Naive thymus-derived CD4-positive, alpha-beta T cell (primary cell): ENCODE data around the gene DR1. TPM values are rescaled to one million over a fixed set of nuclear protein-coding genes. Genes with fewer than 3 reads are reported as not detected.
"Not testable (repeated sequence)": the region's sequence is repeated elsewhere in the genome, so short reads cannot be mapped to it uniquely, and the experiment has no call there.

Experiments used
- ATAC-seq: fragments of 150-1000 bp; cut with Tn5 transposase; 2 replicates; pipeline ENCODE4 v1.10.0; 2021; ENCODE audit warnings: mild to moderate bottlenecking, moderate library complexity
- CTCF ChIA-PET: fragments of 350-600 bp; sonication (Branson Sonifier 250); formaldehyde crosslinking; loops from one replicate; lab custom pipeline; 2021; ENCODE audit warnings: antibody characterized with exemption; lab: Charles Lee
- POLR2A ChIA-PET: fragments of 350-600 bp; sonication (Branson Sonifier 250); formaldehyde crosslinking; loops from one replicate; lab custom pipeline; 2021; ENCODE audit warnings: antibody characterized with exemption, inconsistent platforms; lab: Charles Lee
- DNase-seq, 9 donors: peaks; one replicate each; pipeline versions ENCODE4 v3.0.0 to v3.0.0-alpha.2; 2020 to 2022; ENCODE audit warnings: mixed read lengths in 1 of 9
- H3K27ac ChIP-seq: one replicate; pipeline ENCODE4 v1.7.0; 2013; ENCODE audit warnings: mild to moderate bottlenecking, low read depth, low read length, moderate library complexity
- H3K27me3 ChIP-seq, 2 donors: one replicate each; pipeline ENCODE4 v1.7.0; 2013; ENCODE audit warnings: low read length in 2 of 2, mild to moderate bottlenecking in 2 of 2, moderate library complexity in 2 of 2; ENCODE audit not compliant: control insufficient read depth in 2 of 2, insufficient read depth in 2 of 2
- H3K36me3 ChIP-seq, 3 experiments: 1 replicate in 2 of 3; 2 replicates in 1 of 3; pipeline ENCODE4 v1.7.0; 2013; ENCODE audit warnings: low read length in 3 of 3, mild to moderate bottlenecking in 3 of 3, moderate library complexity in 1 of 3; ENCODE audit not compliant: insufficient read depth in 3 of 3, control insufficient read depth in 2 of 3
- H3K4me1 ChIP-seq, 2 donors: one replicate each; pipeline ENCODE4 v1.7.0; 2013; ENCODE audit warnings: low read length in 2 of 2, mild to moderate bottlenecking in 2 of 2, moderate library complexity in 1 of 2; ENCODE audit not compliant: control insufficient read depth in 2 of 2, insufficient read depth in 2 of 2
- H3K4me3 ChIP-seq: 2 replicates; pipeline ENCODE4 v1.7.0; 2013; ENCODE audit warnings: mild to moderate bottlenecking, low read length
- H3K9me3 ChIP-seq, 3 experiments: 1 replicate in 2 of 3; 2 replicates in 1 of 3; pipeline ENCODE4 v1.7.0; 2013; ENCODE audit warnings: low read length in 3 of 3; ENCODE audit not compliant: control insufficient read depth in 2 of 3
- H3K27ac Mint-ChIP-seq, 9 donors: one replicate each; pipeline ENCODE4 v1.8.0; 2020 to 2022; ENCODE audit warnings: mixed read lengths in 9 of 9, mild to moderate bottlenecking in 8 of 9, moderate library complexity in 5 of 9, inconsistent platforms in 2 of 9
- H3K27me3 Mint-ChIP-seq, 5 donors: one replicate each; pipeline ENCODE4 v1.8.0; 2021 to 2022; ENCODE audit warnings: mixed read lengths in 5 of 5, mild to moderate bottlenecking in 1 of 5
- H3K36me3 Mint-ChIP-seq, 5 donors: one replicate each; pipeline ENCODE4 v1.8.0; 2020 to 2022; ENCODE audit warnings: mixed read lengths in 5 of 5, mild to moderate bottlenecking in 3 of 5, inconsistent platforms in 1 of 5
- H3K4me1 Mint-ChIP-seq, 7 donors: one replicate each; pipeline ENCODE4 v1.8.0; 2020 to 2022; ENCODE audit warnings: mixed read lengths in 7 of 7, mild to moderate bottlenecking in 3 of 7, inconsistent platforms in 1 of 7
- H3K4me3 Mint-ChIP-seq, 10 donors: one replicate each; pipeline ENCODE4 v1.8.0; 2020 to 2022; ENCODE audit warnings: mild to moderate bottlenecking in 10 of 10, mixed read lengths in 10 of 10, moderate library complexity in 6 of 10, inconsistent platforms in 2 of 10
- H3K9me3 Mint-ChIP-seq, 11 donors: one replicate each; pipeline ENCODE4 v1.8.0; 2020 to 2022; ENCODE audit warnings: mixed read lengths in 11 of 11, mild to moderate bottlenecking in 4 of 11, inconsistent platforms in 1 of 11, moderate library complexity in 1 of 11
- intact Hi-C, 2 donors: fragments of 100-400 bp; cut with micrococcal nuclease; formaldehyde crosslinking; loops; one replicate each; pipeline ENCODE4 v1.15.1; 2023
- polyA plus RNA-seq, 2 donors: library from polyadenylated mRNA; unstranded; fragments of 300-500 nt; fragmentation: Illumina TruSeq; gene quantifications; one replicate each; pipeline ENCODE4 v1.2.3, GENCODE V29; 2021
- total RNA-seq, 6 experiments: library from RNA in 5 of 6; stranded (reverse) in 5 of 6; gene quantifications; 1 replicate in 5 of 6; 2 replicates in 1 of 6; pipeline ENCODE4 v1.2.3 and lab custom pipeline; 2021 to 2026

DR1 gene
- total and polyA plus RNA-seq, 7 experiments from 2014 or later = 46.2 to 104 (median 62.7) TPM

DNA sequence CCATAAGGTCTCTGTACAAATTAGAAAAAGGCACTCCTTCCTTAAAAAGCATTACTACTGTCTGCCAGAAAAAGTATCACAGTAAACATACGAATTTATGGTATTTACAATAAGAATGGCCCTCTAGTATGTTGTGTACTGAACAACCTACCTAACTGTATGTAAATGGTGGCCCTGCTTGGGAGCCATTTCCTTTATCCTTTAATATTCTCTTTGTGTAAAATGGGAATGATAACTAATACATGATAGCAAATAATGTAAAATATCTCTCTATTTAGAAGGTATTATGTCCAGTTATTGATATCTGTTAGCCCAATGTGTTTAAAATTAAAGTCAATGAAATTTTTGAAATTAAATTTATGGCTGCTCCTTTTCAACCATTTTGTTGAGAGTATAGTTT is 5.2 kb downstream of the DR1 start:
- H3K9me3 ChIP-seq = no peaks in the 10 kb centered on the region
- H3K27me3 Mint-ChIP-seq = no peaks in the 10 kb centered on the region
- H3K9me3 Mint-ChIP-seq = peaks cover 0 to 1% (median 0%) of the 10 kb centered on the region in 11 donors
- DNase-seq = no peak
- intact Hi-C loops = no loop called here
- no peak overlapping the region for H3K4me3 ChIP-seq
- peaks cover 21 to 31% of the 10 kb centered on the region in 2 donors for H3K4me1 ChIP-seq
- peaks cover 29 to 77% (median 67%) of the 10 kb centered on the region in 7 donors for H3K4me1 Mint-ChIP-seq
- ATAC-seq = no peak
- peak overlapping the region in 2 of 9 donors; percentile 9 to 40 for H3K27ac Mint-ChIP-seq
- ChIA-PET POLR2A (no interaction called here), CTCF (interaction anchor here (1.3 kb wide), 1 partner anchor 46 kb away, joined by 4 read pairs; no protein-coding TSS in a partner anchor)
- H3K36me3 Mint-ChIP-seq = peaks cover 6 to 28% (median 15%) of the 10 kb centered on the region in 5 donors
- H3K36me3 ChIP-seq = peaks cover 0 to 16% (median 7%) of the 10 kb centered on the region in 3 experiments
- peak overlapping the region in 8 of 10 donors; percentile 39 to 100 (median 76) for H3K4me3 Mint-ChIP-seq
- H3K27ac ChIP-seq = no peak overlapping the region
- H3K27me3 ChIP-seq = no peaks in the 10 kb centered on the region

DNA sequence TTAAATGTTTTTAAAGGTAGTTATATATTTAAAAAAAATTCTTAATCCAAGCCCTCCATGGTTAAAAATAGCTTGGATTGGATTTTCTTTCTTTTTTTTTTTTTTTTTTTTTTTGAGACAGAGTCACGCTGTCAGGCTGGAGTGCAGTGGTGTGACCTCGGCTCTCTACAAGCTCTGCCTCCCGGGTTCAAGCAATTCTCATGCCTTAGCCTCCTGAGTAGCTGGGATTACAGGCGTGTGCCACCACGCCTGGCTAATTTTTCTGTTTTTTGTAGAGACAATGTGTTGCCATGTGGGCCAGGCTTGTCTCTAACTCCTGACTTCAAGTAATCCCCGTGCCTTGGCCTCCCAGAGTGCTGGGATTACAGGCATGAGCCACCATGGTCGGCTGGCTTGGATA is 5.6 kb downstream of the DR1 start:
- CTCF ChIA-PET = interaction anchor here (1.3 kb wide), 1 partner anchor 47 kb away, joined by 4 read pairs; no protein-coding TSS in a partner anchor
- H3K27ac Mint-ChIP-seq, DNase-seq, H3K27me3 ChIP-seq, H3K4me3 ChIP-seq, intact Hi-C loops, H3K9me3 Mint-ChIP-seq, H3K9me3 ChIP-seq, ATAC-seq, H3K27ac ChIP-seq, POLR2A ChIA-PET, H3K27me3 Mint-ChIP-seq: not testable (repeated sequence)
- Mint-ChIP-seq H3K4me1 (peaks cover 29 to 77% (median 67%) of the 10 kb centered on the region in 7 donors), H3K36me3 (peaks cover 4 to 30% (median 15%) of the 10 kb centered on the region in 5 donors), H3K4me3 (peak overlapping the region in 3 of 10 donors; percentile 32 to 41 (median 35))
- Histone ChIP-seq H3K4me1 (peaks cover 26 to 31% of the 10 kb centered on the region in 2 donors), H3K36me3 (peaks cover 3 to 12% (median 7%) of the 10 kb centered on the region in 3 experiments)

DNA sequence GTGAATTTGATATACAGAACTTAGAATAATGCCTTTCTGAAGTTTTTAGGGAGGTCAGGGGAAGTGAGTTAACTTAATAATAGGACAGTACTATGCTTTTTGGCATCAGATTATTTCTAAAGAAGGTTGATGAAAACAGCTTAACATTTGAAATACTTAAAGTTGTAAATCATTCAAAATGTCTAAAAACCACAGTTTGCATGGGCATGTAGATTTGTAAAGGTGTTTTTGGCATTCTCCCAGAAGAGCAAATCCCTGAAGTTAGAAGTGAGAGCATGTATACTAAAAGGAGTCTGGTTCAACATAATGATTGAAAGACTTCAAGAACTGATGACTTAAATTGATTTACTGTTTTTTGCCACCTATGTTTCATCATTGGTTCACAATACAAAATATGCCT is 6.7 kb downstream of the DR1 start:
- H3K36me3 ChIP-seq = peaks cover 3 to 16% (median 7%) of the 10 kb centered on the region in 3 experiments
- Mint-ChIP-seq H3K36me3 (peaks cover 0 to 33% (median 20%) of the 10 kb centered on the region in 5 donors), H3K9me3 (no peaks in the 10 kb centered on the region), H3K4me3 (peak overlapping the region; percentile 7 to 77 (median 40)), H3K27ac (peak overlapping the region in 7 of 9 donors; percentile 21 to 59 (median 41)), H3K27me3 (no peaks in the 10 kb centered on the region), H3K4me1 (peaks cover 31 to 79% (median 71%) of the 10 kb centered on the region in 7 donors)
- ATAC-seq (no peak), DNase-seq (no peak)
- POLR2A ChIA-PET = no interaction called here
- no peak overlapping the region for H3K27ac ChIP-seq
- H3K4me1 ChIP-seq = peaks cover 26 to 31% of the 10 kb centered on the region in 2 donors
- CTCF ChIA-PET = interaction anchor here (1.3 kb wide), 1 partner anchor 48 kb away, joined by 4 read pairs; no protein-coding TSS in a partner anchor
- H3K4me3 ChIP-seq = no peak overlapping the region
- intact Hi-C loops = no loop called here
- no peaks in the 10 kb centered on the region for H3K27me3 ChIP-seq
- no peaks in the 10 kb centered on the region for H3K9me3 ChIP-seq

DNA sequence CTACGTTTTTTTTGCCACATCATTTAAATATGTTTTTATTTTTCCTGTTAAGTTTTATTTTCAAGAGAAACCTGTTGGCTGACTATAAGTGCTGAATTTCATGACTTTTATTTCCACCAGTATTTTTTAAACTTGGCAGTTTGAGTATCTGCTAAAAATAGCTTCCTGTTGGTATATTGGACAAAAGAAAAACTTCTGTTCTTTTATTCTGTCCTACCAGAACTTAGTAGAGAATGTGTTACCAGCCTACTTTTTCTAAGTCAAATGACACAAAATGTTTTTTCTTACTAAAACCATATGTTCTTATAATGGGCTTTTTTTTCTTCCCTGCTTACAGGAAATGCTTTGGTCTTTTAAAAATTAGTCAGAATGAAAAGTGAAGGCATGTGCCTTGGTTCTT is 7.6 kb downstream of the DR1 start:
- Mint-ChIP-seq H3K36me3 (peaks cover 0 to 42% (median 28%) of the 10 kb centered on the region in 5 donors), H3K4me1 (peaks cover 36 to 82% (median 74%) of the 10 kb centered on the region in 7 donors), H3K27ac (peak overlapping the region in 3 of 9 donors; percentile 8 to 45 (median 33)), H3K27me3 (no peaks in the 10 kb centered on the region), H3K9me3 (no peaks in the 10 kb centered on the region), H3K4me3 (peak overlapping the region in 3 of 10 donors; percentile 9 to 77 (median 21))
- Histone ChIP-seq H3K27me3 (no peaks in the 10 kb centered on the region), H3K4me3 (no peak overlapping the region), H3K4me1 (peaks cover 33% of the 10 kb centered on the region in 2 donors), H3K36me3 (peaks cover 8 to 24% (median 15%) of the 10 kb centered on the region in 3 experiments), H3K27ac (no peak overlapping the region), H3K9me3 (no peaks in the 10 kb centered on the region)
- CTCF ChIA-PET = no interaction called here
- POLR2A ChIA-PET = interaction anchor here (1.6 kb wide), 1 partner anchor 8 kb away, joined by 7 read pairs; the partner anchor contains the start of gene DR1
- no peak for DNase-seq
- no peak for ATAC-seq
- intact Hi-C loops = no loop called here

DNA sequence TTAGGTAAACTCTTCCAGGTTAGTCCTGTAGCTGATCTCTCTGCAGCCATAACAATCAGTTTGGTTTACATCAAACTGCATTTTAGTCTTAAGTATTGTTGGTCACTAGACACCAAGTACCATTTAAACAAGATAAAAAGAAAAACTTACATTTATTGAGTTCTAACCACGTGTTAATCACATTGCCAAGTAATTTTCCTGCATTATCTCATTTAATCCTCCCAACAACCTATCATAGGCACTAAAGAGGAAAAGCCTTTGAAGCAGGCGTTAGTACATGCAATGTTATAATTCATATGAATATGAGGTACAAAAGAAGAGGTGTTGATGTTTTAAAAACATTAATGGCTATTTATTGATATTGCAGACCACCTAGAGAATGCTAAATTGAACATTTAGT is 9.0 kb downstream of the DR1 start:
- Histone ChIP-seq H3K27ac (no peak overlapping the region), H3K4me1 (peaks cover 31 to 42% of the 10 kb centered on the region in 2 donors), H3K36me3 (peaks cover 8 to 31% (median 15%) of the 10 kb centered on the region in 3 experiments), H3K9me3 (no peaks in the 10 kb centered on the region), H3K27me3 (no peaks in the 10 kb centered on the region), H3K4me3 (no peak overlapping the region)
- ChIA-PET CTCF (interaction anchor here (0.8 to 0.9 kb wide), 2 partner anchors 19 to 50 kb away, joined by 3 read pairs; no protein-coding TSS in a partner anchor), POLR2A (interaction anchor here (1.6 kb wide), 1 partner anchor 9 kb away, joined by 7 read pairs; the partner anchor contains the start of gene DR1)
- DNase-seq (no peak), ATAC-seq (no peak)
- Mint-ChIP-seq H3K9me3 (no peaks in the 10 kb centered on the region), H3K27ac (no peak overlapping the region), H3K4me3 (peak overlapping the region in 2 of 10 donors; percentile 13 to 17), H3K27me3 (no peaks in the 10 kb centered on the region), H3K36me3 (peaks cover 4 to 43% (median 29%) of the 10 kb centered on the region in 5 donors), H3K4me1 (peaks cover 40 to 83% (median 74%) of the 10 kb centered on the region in 7 donors)
- intact Hi-C loops = loop anchor here in 1 of 2 donors (1.0 to 5.0 kb wide), 2 partner anchors 8 to 73 kb away; no protein-coding TSS in a partner anchor

DNA sequence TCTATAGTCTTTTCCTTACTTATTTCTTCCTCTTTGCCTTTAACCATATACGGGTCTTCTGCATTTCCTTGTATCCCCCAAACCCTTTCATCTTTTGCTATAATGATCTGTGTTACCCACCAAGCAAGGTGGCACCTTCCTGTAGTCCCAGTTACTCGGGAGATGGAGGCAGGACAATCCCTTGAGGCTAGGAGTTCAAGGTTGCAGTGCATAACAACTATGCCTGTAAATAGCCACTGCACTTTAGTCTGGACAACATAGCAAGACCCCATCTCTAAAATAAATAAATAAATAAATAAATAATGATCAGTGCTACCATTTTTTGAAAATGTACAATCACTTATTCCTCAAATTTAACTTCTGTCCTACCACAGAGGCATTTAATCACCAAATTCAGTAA is 11.5 kb downstream of the DR1 start:
- peaks cover 4 to 42% (median 38%) of the 10 kb centered on the region in 5 donors for H3K36me3 Mint-ChIP-seq
- H3K27ac ChIP-seq = no peak overlapping the region
- H3K27me3 ChIP-seq = no peaks in the 10 kb centered on the region
- no peak overlapping the region for H3K4me3 ChIP-seq
- peaks cover 19 to 29% of the 10 kb centered on the region in 2 donors for H3K4me1 ChIP-seq
- peak overlapping the region in 2 of 10 donors; percentile 28 to 39 for H3K4me3 Mint-ChIP-seq
- POLR2A ChIA-PET = no interaction called here
- no peaks in the 10 kb centered on the region for H3K9me3 Mint-ChIP-seq
- DNase-seq (no peak), ATAC-seq (no peak)
- H3K36me3 ChIP-seq = peaks cover 8 to 40% (median 15%) of the 10 kb centered on the region in 3 experiments
- CTCF ChIA-PET = no interaction called here
- peaks cover 33 to 89% (median 81%) of the 10 kb centered on the region in 7 donors for H3K4me1 Mint-ChIP-seq
- H3K27me3 Mint-ChIP-seq = no peaks in the 10 kb centered on the region
- intact Hi-C loops = loop anchor here in 1 of 2 donors (5.0 kb wide), 1 partner anchor 70 kb away; no protein-coding TSS in a partner anchor
- H3K27ac Mint-ChIP-seq = peak overlapping the region in 3 of 9 donors; percentile 7 to 72 (median 68)
- no peaks in the 10 kb centered on the region for H3K9me3 ChIP-seq
